Sciatic nerve (tissue), 2 donors: ENCODE results near the gene ARL10. TPM values are rescaled to one million over a fixed set of nuclear protein-coding genes. Genes with fewer than 3 reads are reported as not detected.
A peak's percentile ranks its signal among the peaks of the same experiment; 100 is the strongest.

Experiments
- ATAC-seq: fragments of 200-7000 bp; cut with Tn5 transposase; one replicate; pipeline ENCODE4 v1.9.1; 2020; ENCODE audit warnings: mild to moderate bottlenecking, moderate library complexity
- DNase-seq: peaks from one replicate; pipeline ENCODE4 v3.0.0-alpha.2; 2020; ENCODE audit warnings: low spot score
- intact Hi-C: fragments of 100-400 bp; cut with DNase I; formaldehyde crosslinking; loops from one replicate; pipeline ENCODE4 v1.14.2; 2022
- total RNA-seq: library from RNA; stranded (reverse); fragmentation: NEBNext Ultra II Directional; extraction: Animal tissue kit (Norgen Biotek cat#: 25700); gene quantifications from one replicate; pipeline ENCODE4 v1.2.1, GENCODE V29; 2021
- donor health status: DM: no; HTN: no; CAD: no.
- donor health status: DM: no; HTN: no; CAD: no.

The ARL10 gene
- 29.2 TPM for total RNA-seq

GRCh38 chr5:176365351-176366231 lies at the start of gene ARL10:
Gene ARL10 (plus strand): TSS chr5:176365487. CDS start chr5:176365564, 77 bp downstream.
- intact Hi-C loops, result no loop called here
- peak; percentile 79 for DNase-seq
- ATAC-seq, result peak; percentile 44

GRCh38 chr5:176317534-176318374 lies 47.5 kb upstream of the ARL10 start:
- no peak for ATAC-seq
- DNase-seq, result no peak
- intact Hi-C loops, result no loop called here

GRCh38 chr5:176319827-176320554 lies 45.3 kb upstream of the ARL10 start:
- no peak for ATAC-seq
- intact Hi-C loops, result no loop called here
- DNase-seq, result no peak

- no peak for DNase-seq
- intact Hi-C loops, result no loop called here
- ATAC-seq, result no peak
Measured at GRCh38 chr5:176320577-176320976, 44.7 kb upstream of the ARL10 start.

- no peak for DNase-seq
- intact Hi-C loops, result no loop called here
Measured at GRCh38 chr5:176334031-176334770, 31.1 kb upstream of the ARL10 start.

GRCh38 chr5:176337913-176338312 lies 27.4 kb upstream of the ARL10 start:
- intact Hi-C loops, result no loop called here
- no peak for ATAC-seq
- DNase-seq, result no peak

More at GRCh38 chr5:176334031-176334770, 31.1 kb upstream of the ARL10 start:
- no peak for ATAC-seq

GRCh38 chr5:176339304-176339703 lies 26.0 kb upstream of the ARL10 start:
- intact Hi-C loops, result no loop called here
- ATAC-seq, result no peak
- no peak for DNase-seq

- DNase-seq, result no peak
Measured at GRCh38 chr5:176341325-176342157, 23.7 kb upstream of the ARL10 start.

GRCh38 chr5:176342158-176342483 lies 23.2 kb upstream of the ARL10 start:
- no peak for DNase-seq
- intact Hi-C loops, result no loop called here
- no peak for ATAC-seq

More at GRCh38 chr5:176341325-176342157, 23.7 kb upstream of the ARL10 start:
- intact Hi-C loops, result no loop called here
- ATAC-seq, result no peak

GRCh38 chr5:176342766-176343458 lies 22.4 kb upstream of the ARL10 start:
- no peak for ATAC-seq
- intact Hi-C loops, result no loop called here
- DNase-seq, result no peak

GRCh38 chr5:176350416-176350815 lies 14.9 kb upstream of the ARL10 start:
- intact Hi-C loops, result no loop called here
- DNase-seq (no peak), ATAC-seq (no peak)

- no peak for ATAC-seq
- intact Hi-C loops, result no loop called here
- DNase-seq, result no peak
Measured at GRCh38 chr5:176352116-176352878, 13.0 kb upstream of the ARL10 start.

GRCh38 chr5:176353533-176353932 lies 11.8 kb upstream of the ARL10 start:
- DNase-seq (no peak), ATAC-seq (no peak)
- intact Hi-C loops, result no loop called here

- intact Hi-C loops, result no loop called here
- ATAC-seq (no peak), DNase-seq (no peak)
Measured at GRCh38 chr5:176355400-176356178, 9.7 kb upstream of the ARL10 start.

GRCh38 chr5:176356179-176356566 lies 9.1 kb upstream of the ARL10 start:
- DNase-seq (no peak), ATAC-seq (no peak)
- intact Hi-C loops, result no loop called here

- ATAC-seq (no peak), DNase-seq (no peak)
- intact Hi-C loops, result no loop called here
Measured at GRCh38 chr5:176359658-176360057, 5.6 kb upstream of the ARL10 start.
